A673 (cell line): Measurements from ENCODE around the gene RNF5.

Experiments used
- EZH2 ChIP-seq: fragments of 200-600 bp; sonication (generic); IDR thresholded peaks from 2 replicates; pipeline ENCODE4 v1.6.1; 2017; ENCODE audit warnings: borderline replicate concordance, low read depth, mild to moderate bottlenecking, mixed read lengths, antibody characterized with exemption, low read length; ENCODE audit not compliant: poor library complexity, severe bottlenecking
- TF ChIP-seq, protein P1 (sequence below): fragments of 300-800, 200-600 bp; sonication (generic); conservative IDR thresholded peaks from 2 replicates; pipeline ENCODE4 v1.5.1; 2017; ENCODE audit warnings: low read depth, mild to moderate bottlenecking, antibody characterized with exemption, low read length, moderate library complexity, mixed read lengths

DNA sequence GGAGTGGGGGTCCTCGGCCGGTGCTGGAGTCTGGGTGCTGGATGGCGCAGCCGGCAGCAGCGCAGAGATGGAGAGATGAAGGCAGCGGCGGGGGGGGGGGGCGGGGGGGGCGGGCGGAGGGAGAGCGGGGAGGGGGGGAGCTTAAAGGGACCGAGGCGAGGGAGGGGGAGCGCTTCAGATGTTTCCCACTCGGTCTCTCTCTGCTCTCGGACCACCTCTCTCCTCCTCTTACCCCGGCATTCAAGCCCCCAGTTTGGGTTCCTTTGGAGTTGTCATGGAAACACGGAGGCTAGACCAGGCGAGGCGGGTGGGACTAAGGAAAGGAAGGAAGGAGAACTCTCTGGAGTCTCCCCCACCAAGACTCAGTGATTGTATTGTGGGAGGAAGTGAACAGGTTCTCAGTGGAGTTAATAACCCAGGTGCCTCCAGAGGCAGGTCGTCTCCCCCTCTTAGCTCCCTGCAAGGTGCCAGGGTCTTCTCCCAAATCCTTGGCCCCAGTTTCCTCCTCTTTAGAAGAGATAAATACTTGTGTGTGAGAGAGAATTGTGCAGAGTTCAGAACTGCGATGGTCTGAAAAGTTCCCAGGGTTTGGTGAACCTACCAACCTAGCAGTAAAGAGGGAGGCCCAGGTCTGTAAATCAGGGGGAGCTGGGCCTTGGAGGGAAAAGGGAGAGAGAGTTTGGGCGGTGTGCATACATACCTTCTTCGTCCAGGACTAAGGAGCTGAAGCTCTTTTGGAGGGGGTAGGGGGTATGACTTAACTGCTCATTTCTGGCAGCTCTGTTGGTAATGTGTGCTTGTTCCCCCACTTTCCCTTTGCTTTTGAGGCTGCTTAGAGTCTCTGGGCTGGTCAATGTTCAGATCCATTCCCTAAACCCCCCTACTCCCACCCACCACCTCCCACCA is 26.1 kb upstream of the RNF5 start, which contains the start of gene PRRT1:
- TF ChIP-seq, protein P1, sequence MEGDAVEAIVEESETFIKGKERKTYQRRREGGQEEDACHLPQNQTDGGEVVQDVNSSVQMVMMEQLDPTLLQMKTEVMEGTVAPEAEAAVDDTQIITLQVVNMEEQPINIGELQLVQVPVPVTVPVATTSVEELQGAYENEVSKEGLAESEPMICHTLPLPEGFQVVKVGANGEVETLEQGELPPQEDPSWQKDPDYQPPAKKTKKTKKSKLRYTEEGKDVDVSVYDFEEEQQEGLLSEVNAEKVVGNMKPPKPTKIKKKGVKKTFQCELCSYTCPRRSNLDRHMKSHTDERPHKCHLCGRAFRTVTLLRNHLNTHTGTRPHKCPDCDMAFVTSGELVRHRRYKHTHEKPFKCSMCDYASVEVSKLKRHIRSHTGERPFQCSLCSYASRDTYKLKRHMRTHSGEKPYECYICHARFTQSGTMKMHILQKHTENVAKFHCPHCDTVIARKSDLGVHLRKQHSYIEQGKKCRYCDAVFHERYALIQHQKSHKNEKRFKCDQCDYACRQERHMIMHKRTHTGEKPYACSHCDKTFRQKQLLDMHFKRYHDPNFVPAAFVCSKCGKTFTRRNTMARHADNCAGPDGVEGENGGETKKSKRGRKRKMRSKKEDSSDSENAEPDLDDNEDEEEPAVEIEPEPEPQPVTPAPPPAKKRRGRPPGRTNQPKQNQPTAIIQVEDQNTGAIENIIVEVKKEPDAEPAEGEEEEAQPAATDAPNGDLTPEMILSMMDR = no peak
- no peak for TF ChIP-seq EZH2
